Thoracic aorta (tissue), 2 donors: ENCODE measurements around the gene EIF4E. TPM values are rescaled to one million over a fixed set of nuclear protein-coding genes. Genes with fewer than 3 reads are reported as not detected.

Experiments
- ATAC-seq: fragments of 150-250 bp; one replicate; pipeline ENCODE4 v1.8.0; 2017; ENCODE audit warnings: low read depth; ENCODE audit not compliant: insufficient number of reproducible peaks, low FRiP score
- DNase-seq: peaks from one replicate; pipeline ENCODE4 v3.0.0-alpha.2; 2020; ENCODE audit warnings: low spot score
- H3K27ac ChIP-seq, 2 donors: fragments of 200-600 bp; sonication (generic); 1 replicate in 1 of 2; 2 replicates in 1 of 2; pipeline ENCODE4 v1.5.1; 2016; ENCODE audit warnings: mild to moderate bottlenecking in 2 of 2, moderate library complexity in 2 of 2
- H3K27me3 ChIP-seq: fragments of 200-600 bp; sonication (generic); replicated peaks from 2 replicates; pipeline ENCODE4 v1.6.0; 2016; ENCODE audit warnings: mild to moderate bottlenecking; ENCODE audit not compliant: insufficient read depth
- H3K36me3 ChIP-seq: fragments of 200-600 bp; sonication (generic); one replicate; pipeline ENCODE4 v1.5.1; 2016
- H3K4me1 ChIP-seq, 2 donors: fragments of 200-600 bp; sonication (generic); 1 replicate in 1 of 2; 2 replicates in 1 of 2; pipeline versions ENCODE4 v1.5.1 to v1.6.0; 2016; ENCODE audit warnings: low read depth in 2 of 2, mild to moderate bottlenecking in 1 of 2; ENCODE audit not compliant: control insufficient read depth in 1 of 2
- H3K4me3 ChIP-seq: fragments of 200-600 bp; sonication (generic); 2 replicates; pipeline ENCODE4 v1.5.1; 2016; ENCODE audit warnings: mild to moderate bottlenecking
- H3K9me3 ChIP-seq: fragments of 200-600 bp; sonication (generic); 2 replicates; pipeline ENCODE4 v1.5.1; 2016
- CTCF ChIP-seq: fragments of 200-600 bp; sonication (generic); IDR thresholded peaks from one replicate; pipeline ENCODE4 v1.5.1; 2019; ENCODE audit warnings: antibody characterized with exemption
- total RNA-seq, 2 donors: library from RNA; depleted of rRNA; stranded (reverse); fragments of >200 nt; gene quantifications; one replicate each; pipeline versions ENCODE4 v1.1.0 to v1.2.3, GENCODE V29; 2016

Gene EIF4E
- total RNA-seq, 2 donors from 2014 or later, result 108 to 111 TPM

- Histone ChIP-seq H3K4me3 (no peak overlapping the region), H3K27me3 (no peaks in the 10 kb centered on the region), H3K9me3 (no peaks in the 10 kb centered on the region), H3K4me1 (peaks cover 4 to 51% of the 10 kb centered on the region in 2 donors), H3K36me3 (no peaks in the 10 kb centered on the region), H3K27ac (no peak overlapping the region)
- ATAC-seq (no peak), DNase-seq (no peak)
- TF ChIP-seq CTCF, result no peak
Observed at GRCh38 chr4:98908182-98908581, 20.8 kb downstream of the EIF4E start.

- H3K9me3 ChIP-seq, result no peaks in the 10 kb centered on the region
- H3K27ac ChIP-seq, result no peak overlapping the region
- peaks cover 4% of the 10 kb centered on the region for H3K36me3 ChIP-seq
- no peaks in the 10 kb centered on the region for H3K27me3 ChIP-seq
- ATAC-seq (no peak), DNase-seq (no peak)
- peaks cover 3 to 48% of the 10 kb centered on the region in 2 donors for H3K4me1 ChIP-seq
- TF ChIP-seq CTCF, result no peak
- H3K4me3 ChIP-seq, result no peak overlapping the region
Observed at GRCh38 chr4:98905839-98906238, 23.1 kb downstream of the EIF4E start.

- no peak for DNase-seq
- H3K4me3 ChIP-seq, result no peak overlapping the region
- ATAC-seq, result no peak
- H3K4me1 ChIP-seq, result peaks cover 0 to 42% of the 10 kb centered on the region in 2 donors
- no peak overlapping the region for H3K27ac ChIP-seq
- no peak for TF ChIP-seq CTCF
- no peaks in the 10 kb centered on the region for H3K27me3 ChIP-seq
- H3K9me3 ChIP-seq, result no peaks in the 10 kb centered on the region
- peaks cover 4% of the 10 kb centered on the region for H3K36me3 ChIP-seq
Observed at GRCh38 chr4:98905297-98905696, 23.6 kb downstream of the EIF4E start.

- peaks cover 0 to 29% of the 10 kb centered on the region in 2 donors for H3K4me1 ChIP-seq
- H3K4me3 ChIP-seq, result no peak overlapping the region
- DNase-seq (no peak), ATAC-seq (no peak)
- H3K36me3 ChIP-seq, result peaks cover 4% of the 10 kb centered on the region
- H3K9me3 ChIP-seq, result no peaks in the 10 kb centered on the region
- TF ChIP-seq CTCF, result no peak
- no peak overlapping the region for H3K27ac ChIP-seq
- H3K27me3 ChIP-seq, result no peaks in the 10 kb centered on the region
Observed at GRCh38 chr4:98903963-98904362, 25.0 kb downstream of the EIF4E start.

- H3K27me3 ChIP-seq, result no peaks in the 10 kb centered on the region
- no peak overlapping the region for H3K4me3 ChIP-seq
- no peak overlapping the region for H3K27ac ChIP-seq
- no peak for TF ChIP-seq CTCF
- peaks cover 0 to 25% of the 10 kb centered on the region in 2 donors for H3K4me1 ChIP-seq
- H3K9me3 ChIP-seq, result no peaks in the 10 kb centered on the region
- peaks cover 4% of the 10 kb centered on the region for H3K36me3 ChIP-seq
- no peak for ATAC-seq
- no peak for DNase-seq
Observed at GRCh38 chr4:98903561-98903960, 25.4 kb downstream of the EIF4E start.
